ENCODE measurements around the gene MARCKSL1. TPM values are rescaled to one million over a fixed set of nuclear protein-coding genes. Genes with fewer than 3 reads are reported as not detected.
A peak's percentile ranks its signal among the peaks of the same experiment; 100 is the strongest.

The MARCKSL1 gene
- total and polyA plus RNA-seq, 2 of the 13 experiments (the other 11 are each of a cell fraction or from before 2014, with no cell fraction given) = 81.9 to 155 TPM

DNA sequence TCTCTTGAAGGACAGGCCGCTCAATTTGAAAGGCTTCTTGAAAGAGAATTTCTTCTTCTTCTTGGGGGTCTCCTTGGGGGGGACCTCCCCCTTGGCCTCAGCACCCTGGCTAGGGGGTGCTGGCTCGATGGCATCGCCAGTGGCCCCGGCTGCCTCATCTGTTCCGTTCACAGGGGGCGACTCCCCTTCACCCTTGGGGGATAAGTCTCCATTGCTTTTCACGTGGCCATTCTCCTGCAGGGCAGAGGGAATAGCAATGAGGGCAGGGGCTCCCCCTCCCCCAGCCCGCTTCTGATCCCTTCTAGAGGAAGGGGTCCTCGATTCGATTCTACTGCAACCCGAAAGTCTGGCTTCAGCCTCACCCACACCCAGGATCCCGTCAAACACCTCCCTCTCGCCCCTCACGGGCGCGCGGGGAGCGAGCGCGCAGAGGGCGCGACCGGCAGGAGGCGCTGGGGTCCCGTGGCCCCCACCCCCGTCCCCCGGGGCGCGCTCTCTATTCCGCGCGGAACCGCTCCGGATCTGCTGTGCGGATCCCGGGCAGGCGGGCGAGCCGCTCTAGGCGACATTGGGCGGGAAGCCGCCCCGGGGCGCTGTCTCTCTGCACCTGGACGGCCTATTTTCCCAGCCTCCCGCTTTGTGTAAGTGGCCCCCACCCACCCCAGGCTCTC lies 1.0 kb downstream of the MARCKSL1 start (continued):
- TF ChIP-seq SOX13 (IDR thresholded peaks at IDR 0.05) = no peak
- TF ChIP-seq SOX13 (CRISPR knock-in tag; conservative IDR thresholded peaks at IDR 0.05 in 1 of 2, IDR thresholded peaks at IDR 0.05 in 1 of 2) = peak in 1 of 2 experiments; percentile 34; a peak in 1 of 4 replicates
- peak; percentile 34; the same call in 1 of the 2 replicates for TF ChIP-seq AKAP8 (CRISPR knock-in tag; IDR thresholded peaks at IDR 0.05)
- TF ChIP-seq, protein P1, sequence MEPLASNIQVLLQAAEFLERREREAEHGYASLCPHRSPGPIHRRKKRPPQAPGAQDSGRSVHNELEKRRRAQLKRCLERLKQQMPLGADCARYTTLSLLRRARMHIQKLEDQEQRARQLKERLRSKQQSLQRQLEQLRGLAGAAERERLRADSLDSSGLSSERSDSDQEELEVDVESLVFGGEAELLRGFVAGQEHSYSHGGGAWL (CRISPR knock-in tag; IDR thresholded peaks at IDR 0.05) = peak; percentile 32; the same call in 1 of the 2 replicates
- peak; percentile 49 for TF ChIP-seq ARID4A (CRISPR knock-in tag; IDR thresholded peaks at IDR 0.05; ENCODE audit: borderline replicate concordance)
- TF ChIP-seq ETV5 (CRISPR knock-in tag; IDR thresholded peaks at IDR 0.05; ENCODE audit: borderline replicate concordance) = peak; percentile 30; the same call in 1 of the 2 replicates
- TF ChIP-seq HOXA5 (CRISPR knock-in tag; IDR thresholded peaks at IDR 0.05) = no peak
- no peak for TF ChIP-seq BCL3 (CRISPR knock-in tag; IDR thresholded peaks at IDR 0.05)
- TF ChIP-seq ZSCAN29 (CRISPR knock-in tag; conservative IDR thresholded peaks at IDR 0.05) = 0 out of 2 replicates have a peak, but pooled peaks have one; percentile 37
- TF ChIP-seq, protein P2, sequence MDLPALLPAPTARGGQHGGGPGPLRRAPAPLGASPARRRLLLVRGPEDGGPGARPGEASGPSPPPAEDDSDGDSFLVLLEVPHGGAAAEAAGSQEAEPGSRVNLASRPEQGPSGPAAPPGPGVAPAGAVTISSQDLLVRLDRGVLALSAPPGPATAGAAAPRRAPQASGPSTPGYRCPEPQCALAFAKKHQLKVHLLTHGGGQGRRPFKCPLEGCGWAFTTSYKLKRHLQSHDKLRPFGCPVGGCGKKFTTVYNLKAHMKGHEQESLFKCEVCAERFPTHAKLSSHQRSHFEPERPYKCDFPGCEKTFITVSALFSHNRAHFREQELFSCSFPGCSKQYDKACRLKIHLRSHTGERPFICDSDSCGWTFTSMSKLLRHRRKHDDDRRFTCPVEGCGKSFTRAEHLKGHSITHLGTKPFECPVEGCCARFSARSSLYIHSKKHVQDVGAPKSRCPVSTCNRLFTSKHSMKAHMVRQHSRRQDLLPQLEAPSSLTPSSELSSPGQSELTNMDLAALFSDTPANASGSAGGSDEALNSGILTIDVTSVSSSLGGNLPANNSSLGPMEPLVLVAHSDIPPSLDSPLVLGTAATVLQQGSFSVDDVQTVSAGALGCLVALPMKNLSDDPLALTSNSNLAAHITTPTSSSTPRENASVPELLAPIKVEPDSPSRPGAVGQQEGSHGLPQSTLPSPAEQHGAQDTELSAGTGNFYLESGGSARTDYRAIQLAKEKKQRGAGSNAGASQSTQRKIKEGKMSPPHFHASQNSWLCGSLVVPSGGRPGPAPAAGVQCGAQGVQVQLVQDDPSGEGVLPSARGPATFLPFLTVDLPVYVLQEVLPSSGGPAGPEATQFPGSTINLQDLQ (CRISPR knock-in tag; IDR thresholded peaks at IDR 0.05) = no peak
- no peak for TF ChIP-seq NFKBIZ (CRISPR knock-in tag; IDR thresholded peaks at IDR 0.05)

Measured in HepG2 (cell line).